Naive thymus-derived CD4-positive, alpha-beta T cell (primary cell): ENCODE measurements around the gene MTMR2. TPM values are rescaled to one million over a fixed set of nuclear protein-coding genes. Genes with fewer than 3 reads are reported as not detected.
A peak's percentile ranks its signal among the peaks of the same experiment; 100 is the strongest.

Source experiments
- ATAC-seq: fragments of 150-1000 bp; cut with Tn5 transposase; 2 replicates; pipeline ENCODE4 v1.10.0; 2021; ENCODE audit warnings: mild to moderate bottlenecking, moderate library complexity
- CTCF ChIA-PET: fragments of 350-600 bp; sonication (Branson Sonifier 250); formaldehyde crosslinking; loops from one replicate; lab custom pipeline; 2021; ENCODE audit warnings: antibody characterized with exemption; lab: Charles Lee
- POLR2A ChIA-PET: fragments of 350-600 bp; sonication (Branson Sonifier 250); formaldehyde crosslinking; loops from one replicate; lab custom pipeline; 2021; ENCODE audit warnings: antibody characterized with exemption, inconsistent platforms; lab: Charles Lee
- DNase-seq, 9 donors: peaks; one replicate each; pipeline versions ENCODE4 v3.0.0 to v3.0.0-alpha.2; 2020 to 2022; ENCODE audit warnings: mixed read lengths in 1 of 9
- H3K27ac ChIP-seq: one replicate; pipeline ENCODE4 v1.7.0; 2013; ENCODE audit warnings: mild to moderate bottlenecking, low read depth, low read length, moderate library complexity
- H3K27me3 ChIP-seq, 2 donors: one replicate each; pipeline ENCODE4 v1.7.0; 2013; ENCODE audit warnings: low read length in 2 of 2, mild to moderate bottlenecking in 2 of 2, moderate library complexity in 2 of 2; ENCODE audit not compliant: control insufficient read depth in 2 of 2, insufficient read depth in 2 of 2
- H3K36me3 ChIP-seq, 3 experiments: 1 replicate in 2 of 3; 2 replicates in 1 of 3; pipeline ENCODE4 v1.7.0; 2013; ENCODE audit warnings: low read length in 3 of 3, mild to moderate bottlenecking in 3 of 3, moderate library complexity in 1 of 3; ENCODE audit not compliant: insufficient read depth in 3 of 3, control insufficient read depth in 2 of 3
- H3K4me1 ChIP-seq, 2 donors: one replicate each; pipeline ENCODE4 v1.7.0; 2013; ENCODE audit warnings: low read length in 2 of 2, mild to moderate bottlenecking in 2 of 2, moderate library complexity in 1 of 2; ENCODE audit not compliant: control insufficient read depth in 2 of 2, insufficient read depth in 2 of 2
- H3K4me3 ChIP-seq: 2 replicates; pipeline ENCODE4 v1.7.0; 2013; ENCODE audit warnings: mild to moderate bottlenecking, low read length
- H3K9me3 ChIP-seq, 3 experiments: 1 replicate in 2 of 3; 2 replicates in 1 of 3; pipeline ENCODE4 v1.7.0; 2013; ENCODE audit warnings: low read length in 3 of 3; ENCODE audit not compliant: control insufficient read depth in 2 of 3
- H3K27ac Mint-ChIP-seq, 9 donors: one replicate each; pipeline ENCODE4 v1.8.0; 2020 to 2022; ENCODE audit warnings: mixed read lengths in 9 of 9, mild to moderate bottlenecking in 8 of 9, moderate library complexity in 5 of 9, inconsistent platforms in 2 of 9
- H3K27me3 Mint-ChIP-seq, 5 donors: one replicate each; pipeline ENCODE4 v1.8.0; 2021 to 2022; ENCODE audit warnings: mixed read lengths in 5 of 5, mild to moderate bottlenecking in 1 of 5
- H3K36me3 Mint-ChIP-seq, 5 donors: one replicate each; pipeline ENCODE4 v1.8.0; 2020 to 2022; ENCODE audit warnings: mixed read lengths in 5 of 5, mild to moderate bottlenecking in 3 of 5, inconsistent platforms in 1 of 5
- H3K4me1 Mint-ChIP-seq, 7 donors: one replicate each; pipeline ENCODE4 v1.8.0; 2020 to 2022; ENCODE audit warnings: mixed read lengths in 7 of 7, mild to moderate bottlenecking in 3 of 7, inconsistent platforms in 1 of 7
- H3K4me3 Mint-ChIP-seq, 10 donors: one replicate each; pipeline ENCODE4 v1.8.0; 2020 to 2022; ENCODE audit warnings: mild to moderate bottlenecking in 10 of 10, mixed read lengths in 10 of 10, moderate library complexity in 6 of 10, inconsistent platforms in 2 of 10
- H3K9me3 Mint-ChIP-seq, 11 donors: one replicate each; pipeline ENCODE4 v1.8.0; 2020 to 2022; ENCODE audit warnings: mixed read lengths in 11 of 11, mild to moderate bottlenecking in 4 of 11, inconsistent platforms in 1 of 11, moderate library complexity in 1 of 11
- intact Hi-C, 2 donors: fragments of 100-400 bp; cut with micrococcal nuclease; formaldehyde crosslinking; loops; one replicate each; pipeline ENCODE4 v1.15.1; 2023
- polyA plus RNA-seq, 2 donors: library from polyadenylated mRNA; unstranded; fragments of 300-500 nt; fragmentation: Illumina TruSeq; gene quantifications; one replicate each; pipeline ENCODE4 v1.2.3, GENCODE V29; 2021
- total RNA-seq, 6 experiments: library from RNA in 5 of 6; stranded (reverse) in 5 of 6; gene quantifications; 1 replicate in 5 of 6; 2 replicates in 1 of 6; pipeline ENCODE4 v1.2.3 and lab custom pipeline; 2021 to 2026

Gene MTMR2
- total and polyA plus RNA-seq, 7 experiments from 2014 or later: 5.9 to 20.8 (median 9.3) TPM

DNA sequence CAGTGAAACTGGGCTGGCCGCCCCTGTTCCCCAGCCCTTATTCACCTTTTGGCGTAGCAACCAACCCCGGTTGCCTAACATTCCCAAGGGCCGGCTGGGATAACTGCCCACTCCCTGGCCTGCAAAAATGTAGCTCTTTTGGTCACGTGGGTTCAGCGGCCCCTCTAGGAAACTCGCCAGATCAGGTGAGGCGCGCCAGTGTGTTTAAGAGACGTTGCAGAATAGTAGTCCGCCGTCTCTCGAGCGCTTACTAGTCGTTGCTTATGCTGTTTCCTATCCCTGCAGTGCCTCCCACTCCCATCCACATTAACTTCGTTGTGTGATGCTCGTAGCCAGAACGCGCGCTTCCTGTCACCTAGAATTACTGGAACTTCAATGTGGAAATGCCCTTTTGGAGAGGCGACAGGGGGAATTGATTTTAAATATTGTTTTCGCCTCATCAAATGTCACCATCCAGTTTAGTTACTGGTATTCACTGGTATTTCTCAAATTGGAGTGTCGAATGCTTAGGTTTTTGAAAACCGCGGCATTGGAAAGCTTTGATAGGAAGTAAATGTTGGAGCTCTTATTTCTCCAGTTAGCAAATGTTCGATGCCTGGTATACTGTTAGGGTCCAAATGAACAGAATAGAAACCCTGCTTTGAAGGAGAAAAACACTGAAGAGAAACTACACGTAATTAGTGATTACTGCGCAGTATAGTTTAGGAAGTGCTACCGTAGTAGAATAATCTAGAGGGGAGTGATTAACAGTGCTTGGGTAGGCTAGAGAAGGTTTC lies 132.8 kb downstream of the MTMR2 start:
- Histone ChIP-seq H3K36me3 (peaks cover 0 to 16% (median 8%) of the 10 kb centered on the region in 3 experiments), H3K9me3 (no peaks in the 10 kb centered on the region), H3K4me1 (peaks cover 21 to 22% of the 10 kb centered on the region in 2 donors), H3K4me3 (peak overlapping the region; percentile 97), H3K27ac (peak overlapping the region; percentile 99), H3K27me3 (no peaks in the 10 kb centered on the region)
- Mint-ChIP-seq H3K27ac (peak overlapping the region; percentile 100), H3K36me3 (peaks cover 0 to 16% (median 13%) of the 10 kb centered on the region in 5 donors), H3K9me3 (peaks cover 0 to 9% (median 0%) of the 10 kb centered on the region in 11 donors), H3K27me3 (no peaks in the 10 kb centered on the region), H3K4me3 (peak overlapping the region; percentile 93 to 100 (median 100)), H3K4me1 (peaks cover 47 to 74% (median 60%) of the 10 kb centered on the region in 7 donors)
- intact Hi-C loops: loop anchor here (1.0 to 5.0 kb wide), 13 partner anchors 221 to 1298 kb away; partner anchors contain the start of genes ANKRD49 (in 2 of the 2), MRE11 (in 2 of the 2), CCDC82 (in 1 of the 2) and CWC15 (in 1 of the 2)
- POLR2A ChIA-PET: interaction anchor here (0.6 to 4.0 kb wide), 11 partner anchors 9 to 818 kb away, joined by 3 to 55 read pairs (median 6); partner anchors contain the start of genes CCDC82, CWC15, ENDOD1 and JRKL
- DNase-seq (peak in 7 of 9 donors; percentile 26 to 55 (median 49)), ATAC-seq (no peak)
- CTCF ChIA-PET: interaction anchor here (0.8 kb wide), 2 partner anchors 13 to 615 kb away, joined by 4 read pairs; no protein-coding TSS in a partner anchor

DNA sequence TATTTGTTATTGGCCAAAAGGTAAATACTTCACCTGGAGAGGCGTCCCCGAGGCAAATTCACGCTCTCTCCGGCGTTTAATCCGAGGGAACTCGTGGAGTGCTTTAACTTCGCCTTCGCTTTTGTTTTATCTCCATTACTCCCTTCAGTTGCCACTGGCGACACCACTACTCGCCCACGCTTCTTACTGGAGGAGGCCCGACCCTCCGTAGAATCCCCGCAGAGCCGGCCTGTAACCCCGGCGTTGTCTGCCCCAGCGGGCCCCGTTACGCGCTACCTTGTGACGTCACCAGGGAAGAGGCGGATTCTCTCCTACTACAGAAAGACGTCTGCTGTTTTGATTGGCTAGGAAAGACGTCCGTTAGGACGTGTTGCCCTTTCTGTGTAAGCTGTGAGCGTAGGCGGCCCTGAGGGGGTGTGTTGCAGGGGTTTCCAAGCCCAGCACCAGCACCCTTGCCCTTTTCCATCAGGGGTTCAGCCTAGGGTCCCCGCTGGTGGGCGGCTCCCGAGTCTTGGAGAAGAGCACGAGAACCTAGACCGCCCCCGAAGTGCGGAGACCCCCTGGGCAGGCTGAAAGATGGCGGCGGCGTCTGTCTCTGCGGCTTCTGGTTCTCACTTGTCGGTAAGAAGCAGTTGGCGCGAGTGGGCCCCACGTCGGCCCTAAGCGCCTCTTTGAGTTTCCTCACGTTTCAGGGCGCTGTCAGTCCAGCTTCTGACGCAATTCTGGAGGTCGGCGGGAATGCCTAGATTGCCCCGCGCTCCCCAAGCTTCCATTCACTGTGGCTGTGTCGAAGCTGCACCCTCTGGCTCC lies 133.6 kb downstream of the MTMR2 start, which contains the start of gene CEP57:
CEP57 (plus strand) TSS at position 376 of the 810 bp plus-strand sequence; CDS start at position 577, 201 bp downstream.
- Histone ChIP-seq H3K27ac (peak within 1 kb of the TSS; percentile 99), H3K27me3 (no peaks in the 10 kb centered on the region), H3K4me1 (peaks cover 21 to 22% of the 10 kb centered on the region in 2 donors), H3K9me3 (no peaks in the 10 kb centered on the region), H3K36me3 (peaks cover 4 to 24% (median 8%) of the 10 kb centered on the region in 3 experiments), H3K4me3 (peak within 1 kb of the TSS; percentile 97)
- DNase-seq (peak; percentile 80 to 98 (median 96)), ATAC-seq (peak; percentile 70)
- Mint-ChIP-seq H3K27me3 (no peaks in the 10 kb centered on the region), H3K4me1 (peaks cover 47 to 74% (median 61%) of the 10 kb centered on the region in 7 donors), H3K4me3 (peak within 1 kb of the TSS; percentile 93 to 100 (median 100)), H3K9me3 (peaks cover 0 to 9% (median 0%) of the 10 kb centered on the region in 11 donors), H3K27ac (peak within 1 kb of the TSS; percentile 100), H3K36me3 (peaks cover 0 to 24% (median 16%) of the 10 kb centered on the region in 5 donors)
- intact Hi-C loops: loop anchor here (1.0 to 5.0 kb wide), 13 partner anchors 222 to 1298 kb away; partner anchors contain the start of genes ANKRD49 (in 2 of the 2), MRE11 (in 2 of the 2), CCDC82 (in 1 of the 2) and CWC15 (in 1 of the 2)
- ChIA-PET CTCF (interaction anchor here (0.7 to 1.8 kb wide), 7 partner anchors 12 to 643 kb away, joined by 3 to 12 read pairs (median 4); partner anchors contain the start of gene SESN3), POLR2A (interaction anchor here (0.5 to 4.0 kb wide), 25 partner anchors 10 to 866 kb away, joined by 3 to 55 read pairs (median 4); partner anchors contain the start of genes CCDC82, CWC15, ENDOD1 and JRKL)

DNA sequence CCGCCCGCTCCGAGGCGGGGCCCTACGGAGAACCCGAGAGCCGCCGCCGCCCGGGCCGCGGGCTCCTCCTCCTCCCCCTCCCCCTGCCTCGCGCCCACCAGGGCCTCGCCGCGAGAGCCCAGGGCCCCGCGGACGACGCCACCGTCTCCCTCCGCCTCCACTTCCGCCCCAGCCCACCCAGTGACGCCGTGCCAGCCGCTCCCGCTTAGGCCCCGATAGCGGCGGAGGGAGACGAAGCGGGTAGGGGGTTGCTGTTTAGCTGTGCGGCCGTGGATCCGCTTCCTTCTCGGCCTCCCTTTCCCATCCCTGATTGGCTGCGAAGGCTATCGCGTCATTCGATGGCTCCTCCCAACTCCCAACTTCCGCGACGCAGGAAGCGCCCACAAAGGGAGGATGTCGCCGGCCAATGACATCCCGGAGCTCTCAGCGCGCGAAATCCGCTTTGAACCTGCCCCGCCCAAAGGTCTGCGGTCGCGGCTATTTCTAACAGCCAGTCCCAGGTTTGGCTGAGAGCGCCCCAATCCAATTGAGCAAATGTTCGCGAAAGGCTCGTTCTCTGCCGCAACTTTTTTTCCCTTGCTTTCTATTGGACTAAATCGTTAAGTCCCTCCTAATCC lies 134.3 kb downstream of the MTMR2 start, which contains the start of gene FAM76B:
FAM76B (minus strand) TSS at position 277 of the 617 bp plus-strand sequence. CDS start 304 bp downstream, outside the sequence.
- no peaks in the 10 kb centered on the region for H3K27me3 ChIP-seq
- DNase-seq: peak; percentile 90 to 99 (median 99)
- no peaks in the 10 kb centered on the region for H3K9me3 ChIP-seq
- intact Hi-C loops: loop anchor here (1.0 to 10.0 kb wide), 24 partner anchors 11 to 1665 kb away; partner anchors contain the start of genes ANKRD49 (in 2 of the 2), CCDC82 (in 2 of the 2), CWC15 (in 2 of the 2) and ENDOD1 (in 2 of the 2)
- Mint-ChIP-seq H3K27me3 (no peaks in the 10 kb centered on the region), H3K27ac (peak within 1 kb of the TSS; percentile 100), H3K4me1 (peaks cover 42 to 71% (median 58%) of the 10 kb centered on the region in 7 donors), H3K36me3 (peaks cover 0 to 30% (median 16%) of the 10 kb centered on the region in 5 donors), H3K4me3 (peak within 1 kb of the TSS; percentile 93 to 100 (median 100)), H3K9me3 (peaks cover 0 to 9% (median 0%) of the 10 kb centered on the region in 11 donors)
- H3K36me3 ChIP-seq: peaks cover 6 to 31% (median 8%) of the 10 kb centered on the region in 3 experiments
- H3K4me3 ChIP-seq: peak within 1 kb of the TSS; percentile 97
- peak within 1 kb of the TSS; percentile 99 for H3K27ac ChIP-seq
- peak; percentile 82 for ATAC-seq
- ChIA-PET POLR2A (interaction anchor here (0.5 to 4.0 kb wide), 26 partner anchors 10 to 865 kb away, joined by 3 to 55 read pairs (median 4); partner anchors contain the start of genes CCDC82, CWC15, ENDOD1 and JRKL), CTCF (interaction anchor here (1.0 to 1.8 kb wide), 6 partner anchors 32 to 722 kb away, joined by 3 to 12 read pairs (median 3); partner anchors contain the start of genes MAML2, SESN3 and SRSF8)
- peaks cover 21 to 22% of the 10 kb centered on the region in 2 donors for H3K4me1 ChIP-seq

DNA sequence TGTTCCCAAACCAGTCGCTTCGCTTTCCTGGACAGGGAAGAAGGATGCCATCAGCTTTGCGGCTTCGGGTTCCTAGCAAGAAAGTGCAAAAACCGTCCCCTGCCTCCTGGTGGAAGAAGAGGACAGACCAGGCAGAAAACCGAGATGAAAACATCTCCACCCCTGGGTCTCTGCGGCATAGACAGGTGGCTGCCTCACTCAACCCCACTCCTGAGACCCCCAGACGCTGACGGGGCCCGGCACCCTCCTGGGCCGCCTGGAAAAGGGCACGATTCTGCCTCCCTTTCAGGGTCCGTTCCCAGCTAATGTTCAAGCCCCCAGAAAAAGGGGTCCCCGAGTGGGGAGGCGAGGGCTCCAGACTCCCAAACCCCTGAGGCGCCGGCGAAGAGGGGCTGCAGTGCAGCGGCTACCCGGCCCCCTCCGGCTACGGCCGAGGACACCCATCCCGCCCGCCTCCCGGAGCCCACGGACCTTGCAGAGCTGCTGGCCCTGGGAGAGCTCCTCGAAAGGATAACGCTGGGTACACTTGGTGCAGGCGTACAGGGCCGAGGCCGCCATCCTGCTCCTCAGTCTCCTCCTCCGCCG lies 134.9 kb downstream of the MTMR2 start:
- H3K4me1 ChIP-seq: peaks cover 21 to 22% of the 10 kb centered on the region in 2 donors
- no peaks in the 10 kb centered on the region for H3K9me3 ChIP-seq
- DNase-seq (peak in 3 of 9 donors; percentile 47 to 56 (median 50)), ATAC-seq (no peak)
- ChIA-PET CTCF (interaction anchor here (1.0 to 1.8 kb wide), 5 partner anchors 554 to 722 kb away, joined by 3 to 12 read pairs (median 3); partner anchors contain the start of genes MAML2, SESN3 and SRSF8), POLR2A (interaction anchor here (0.6 to 4.0 kb wide), 24 partner anchors 10 to 865 kb away, joined by 3 to 55 read pairs (median 4); partner anchors contain the start of genes CCDC82, CWC15, ENDOD1 and JRKL)
- peak overlapping the region; percentile 99 for H3K27ac ChIP-seq
- peak overlapping the region; percentile 97 for H3K4me3 ChIP-seq
- H3K9me3 Mint-ChIP-seq: peaks cover 0 to 9% (median 0%) of the 10 kb centered on the region in 11 donors
- H3K27me3 Mint-ChIP-seq: no peaks in the 10 kb centered on the region
- peak overlapping the region; percentile 84 to 100 (median 100) for H3K4me3 Mint-ChIP-seq
- peaks cover 8 to 32% (median 9%) of the 10 kb centered on the region in 3 experiments for H3K36me3 ChIP-seq
- peaks cover 0 to 33% (median 15%) of the 10 kb centered on the region in 5 donors for H3K36me3 Mint-ChIP-seq
- no peaks in the 10 kb centered on the region for H3K27me3 ChIP-seq
- H3K4me1 Mint-ChIP-seq: peaks cover 38 to 68% (median 56%) of the 10 kb centered on the region in 7 donors
- peak overlapping the region; percentile 100 for H3K27ac Mint-ChIP-seq
- intact Hi-C loops: loop anchor here (1.0 to 10.0 kb wide), 15 partner anchors 11 to 1664 kb away; partner anchors contain the start of genes PANX1 (in 2 of the 2), SESN3 (in 2 of the 2), CCDC82 (in 1 of the 2) and CWC15 (in 1 of the 2)
